TTC549 (cell line): ENCODE results near the gene GEMIN4.
"Not testable (repeated sequence)": the region's sequence is repeated elsewhere in the genome, so short reads cannot be mapped to it uniquely, and the experiment has no call there.

ENCODE experiments used
- FAIRE-seq: peaks from 2 replicates; lab custom pipeline; 2012; peaks lifted over from hg19 to GRCh38; lab: Jason Lieb, UNC

Gene GEMIN4

DNA sequence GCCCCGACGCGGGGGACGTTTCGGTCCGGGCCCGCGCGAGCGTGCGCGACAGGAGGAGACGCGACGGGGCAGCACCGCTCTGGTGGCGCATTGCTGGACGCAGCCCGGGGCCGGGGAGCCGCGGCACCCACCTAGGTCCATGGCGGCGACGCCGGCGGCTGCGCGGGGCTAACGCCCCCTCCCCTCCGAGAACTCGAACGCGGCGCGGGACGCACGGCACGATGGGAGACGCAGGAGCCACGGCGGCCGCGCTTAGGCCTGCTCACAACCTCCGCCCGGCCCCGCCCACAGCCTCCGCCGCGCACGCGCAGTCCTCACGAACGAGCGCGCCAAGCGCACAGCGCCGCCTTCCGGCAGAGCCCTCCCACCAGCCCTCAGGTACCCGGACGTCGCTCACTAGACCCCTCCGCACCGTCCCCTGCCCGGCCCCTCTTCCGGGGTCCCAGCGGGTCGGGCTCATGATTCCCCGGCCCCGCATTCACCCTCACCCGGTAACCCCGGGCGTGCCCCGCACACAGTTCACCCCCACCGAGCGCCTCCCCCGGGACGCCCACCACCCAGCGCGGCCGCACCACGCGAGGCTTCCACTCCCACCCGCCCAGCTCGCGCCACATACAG lies at the start of gene GEMIN4:
Gene GEMIN4 (minus strand): TSS at position 263 of the 618 bp plus-strand sequence. CDS start 122 bp downstream, at position 141.
- no peak for FAIRE-seq

DNA sequence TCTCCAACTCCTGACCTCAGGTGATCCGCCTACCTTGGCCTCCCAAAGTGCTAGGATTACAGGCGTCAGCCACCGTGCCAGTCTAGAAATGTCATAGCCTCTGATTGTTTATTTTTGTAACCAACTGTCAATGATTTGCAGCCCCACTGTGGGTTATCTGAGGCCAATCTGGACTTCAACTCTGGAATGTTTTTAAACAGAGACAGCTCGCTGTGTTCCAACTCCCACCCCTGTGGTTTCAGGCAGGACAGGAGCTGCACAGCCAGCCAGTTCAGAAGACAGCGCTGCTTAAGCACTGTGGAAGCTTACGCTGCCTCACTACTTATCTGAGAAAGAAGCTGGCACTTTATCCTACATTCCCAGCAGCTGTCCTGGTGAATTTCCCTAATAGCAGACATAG lies 49.6 kb upstream of the GEMIN4 start:
- no peak for FAIRE-seq

DNA sequence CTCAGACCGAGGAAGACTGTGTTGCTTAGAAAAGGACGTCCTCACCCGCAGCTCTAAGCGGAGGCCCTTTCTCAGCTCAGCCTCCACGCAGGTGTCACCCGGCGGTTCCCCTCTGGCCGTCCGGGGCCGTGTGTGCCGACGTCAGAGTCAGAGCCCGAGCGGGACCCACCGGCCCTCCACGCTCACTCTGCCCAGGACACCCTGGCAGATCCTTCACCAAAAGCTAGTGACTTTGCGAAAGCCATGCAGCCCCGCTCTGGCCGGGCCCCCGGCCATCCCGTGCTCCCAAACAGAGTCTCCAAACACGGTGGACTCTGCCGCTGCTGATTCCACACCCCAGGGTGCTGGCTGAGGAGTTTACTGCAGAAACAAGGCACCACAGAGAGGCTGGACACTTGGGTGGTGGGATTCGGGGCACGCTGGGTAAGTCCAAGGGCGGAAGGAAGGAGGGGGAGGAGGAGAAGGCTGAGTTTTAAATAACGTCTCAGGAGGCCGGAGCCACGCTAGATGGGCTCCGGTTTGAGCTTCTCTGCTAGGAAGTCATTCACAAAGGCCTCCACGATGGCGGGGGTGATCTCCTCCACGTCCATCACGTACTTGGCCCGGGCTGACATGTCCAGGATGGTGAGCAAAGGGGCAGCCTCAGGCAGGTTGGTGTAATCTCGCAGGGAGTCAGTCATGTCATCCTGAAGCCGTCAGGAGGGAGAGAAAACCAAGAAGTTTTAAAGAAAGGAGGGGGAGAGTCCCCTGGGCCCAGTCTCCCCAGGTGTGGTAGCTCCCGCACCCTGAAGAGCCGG lies 48.6 kb upstream of the GEMIN4 start:
- no peak for FAIRE-seq

DNA sequence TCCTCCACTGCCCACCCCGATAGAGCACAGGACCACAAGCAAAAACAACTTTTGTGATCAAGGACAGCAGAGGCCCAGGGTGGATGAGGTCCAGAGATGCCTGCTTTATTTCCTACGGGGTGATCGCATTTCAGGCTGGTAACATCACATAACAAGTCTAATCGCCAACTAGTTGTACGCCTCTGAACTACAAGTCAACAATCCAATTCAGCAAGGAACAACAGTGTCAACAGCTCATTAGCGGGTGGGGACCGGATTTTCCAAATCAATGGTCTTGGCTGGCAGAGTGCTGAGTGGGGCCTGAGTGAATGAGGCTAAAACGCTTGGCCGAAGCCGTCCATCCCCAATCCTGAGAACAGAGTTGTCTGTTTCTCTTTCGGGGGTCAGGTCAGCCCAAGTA lies 47.2 kb upstream of the GEMIN4 start:
- FAIRE-seq, result no peak

DNA sequence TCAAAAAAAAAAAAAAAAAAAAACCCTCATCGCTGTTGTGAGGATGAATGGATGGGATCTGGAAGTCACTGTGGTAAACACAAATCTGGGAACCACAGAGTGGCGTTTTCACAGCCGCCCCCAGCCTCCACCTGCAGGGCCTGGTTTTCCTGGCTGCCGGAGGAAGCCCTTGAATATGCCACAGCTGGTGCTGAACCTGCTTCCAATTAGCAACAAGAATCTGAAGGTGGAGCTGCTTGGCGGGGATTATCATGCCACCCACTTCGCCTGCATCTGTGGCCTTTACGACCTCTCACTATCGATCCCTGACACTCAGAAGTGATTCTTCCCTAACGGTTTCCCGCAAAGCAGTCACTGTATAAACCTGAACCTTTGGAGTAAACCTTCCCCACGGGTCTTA lies 46.2 kb upstream of the GEMIN4 start:
- FAIRE-seq, result no peak

DNA sequence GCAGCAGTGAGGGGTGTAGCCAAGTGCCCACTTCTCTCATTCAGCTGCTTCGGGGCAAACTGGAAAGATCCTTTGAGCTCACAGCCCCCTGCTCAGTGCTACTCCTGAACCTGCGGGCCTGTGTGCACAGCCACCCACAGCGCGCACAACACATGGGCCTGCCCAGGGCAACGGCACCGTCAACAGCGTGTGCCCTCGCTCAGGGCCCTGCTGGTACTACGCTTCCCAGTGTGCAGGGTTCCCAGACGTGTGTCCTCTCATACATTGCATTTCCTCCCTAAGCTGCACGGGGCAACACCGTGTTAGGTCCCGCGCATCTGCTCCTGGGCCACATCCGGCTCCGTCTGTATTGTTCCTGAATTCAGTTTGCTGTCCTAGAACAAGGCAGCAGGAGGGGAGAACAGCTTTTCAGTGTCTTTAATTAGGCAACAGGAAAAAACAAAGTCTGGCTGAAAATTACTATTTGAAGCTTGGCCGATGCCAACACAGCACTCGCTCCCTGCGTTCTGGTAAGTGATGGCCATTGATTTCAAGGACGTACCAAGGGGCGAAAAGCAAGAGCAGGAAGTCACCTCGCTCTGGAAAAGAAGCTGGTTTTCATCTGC lies 45.3 kb upstream of the GEMIN4 start:
- no peak for FAIRE-seq

DNA sequence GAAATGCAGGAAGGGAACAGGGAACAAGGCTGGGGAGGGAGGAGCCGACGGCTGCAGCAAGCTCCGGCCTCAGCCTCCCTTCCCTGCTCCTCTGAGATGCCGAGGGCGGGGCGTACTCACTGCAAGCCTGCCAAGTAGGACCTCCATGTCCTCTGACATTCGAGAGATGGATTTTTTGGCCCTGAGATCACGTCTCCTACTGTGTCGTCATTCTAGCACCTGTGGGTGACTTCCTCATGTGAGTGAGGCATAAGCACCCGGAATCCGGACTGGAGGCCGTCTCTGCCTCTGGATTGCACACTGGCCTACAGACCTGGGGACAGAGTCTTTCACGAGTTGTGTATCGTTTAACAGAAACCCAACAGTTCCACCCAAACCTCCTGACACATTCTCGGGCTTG lies 44.5 kb upstream of the GEMIN4 start:
- FAIRE-seq, result no peak

DNA sequence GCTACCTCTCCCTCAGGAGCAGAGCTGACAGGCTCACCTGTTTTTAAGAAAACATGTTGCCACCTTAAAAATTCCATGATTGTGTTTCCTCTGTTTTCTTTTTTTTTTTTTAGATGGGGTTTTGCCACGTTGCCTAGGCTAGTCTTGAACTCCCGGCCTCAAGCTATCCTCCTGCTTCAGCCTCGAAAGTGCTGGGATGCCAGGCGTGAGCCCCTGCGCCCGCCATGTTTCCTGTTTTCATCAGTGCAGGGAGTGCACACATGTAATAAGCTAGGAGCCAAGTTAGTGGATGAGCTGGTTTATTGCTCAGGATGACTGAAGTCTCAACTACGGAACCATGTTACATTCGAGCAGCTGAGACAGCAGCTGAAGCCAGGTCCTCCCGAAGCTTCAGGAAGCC lies 43.7 kb upstream of the GEMIN4 start:
- no peak for FAIRE-seq

DNA sequence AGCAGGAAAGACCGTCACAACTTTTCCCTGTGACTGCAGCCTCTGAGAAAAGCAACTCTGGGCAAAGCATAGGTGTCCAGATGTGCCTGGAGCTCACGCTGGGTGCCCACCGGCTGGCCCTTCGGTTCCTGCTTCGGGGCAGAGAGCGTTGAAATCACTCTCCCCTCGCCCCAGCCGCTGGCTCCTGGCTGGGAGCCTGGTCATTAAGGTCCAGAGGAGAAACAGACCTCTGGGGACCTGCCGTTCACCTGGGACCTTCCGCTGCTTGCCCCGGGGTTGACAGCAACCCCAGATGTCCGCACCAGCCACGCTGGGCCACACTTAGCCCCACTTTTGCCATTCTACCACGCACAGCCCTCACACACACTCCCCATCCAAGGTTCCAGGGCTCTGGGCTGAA lies 43.2 kb upstream of the GEMIN4 start:
- no peak for FAIRE-seq

DNA sequence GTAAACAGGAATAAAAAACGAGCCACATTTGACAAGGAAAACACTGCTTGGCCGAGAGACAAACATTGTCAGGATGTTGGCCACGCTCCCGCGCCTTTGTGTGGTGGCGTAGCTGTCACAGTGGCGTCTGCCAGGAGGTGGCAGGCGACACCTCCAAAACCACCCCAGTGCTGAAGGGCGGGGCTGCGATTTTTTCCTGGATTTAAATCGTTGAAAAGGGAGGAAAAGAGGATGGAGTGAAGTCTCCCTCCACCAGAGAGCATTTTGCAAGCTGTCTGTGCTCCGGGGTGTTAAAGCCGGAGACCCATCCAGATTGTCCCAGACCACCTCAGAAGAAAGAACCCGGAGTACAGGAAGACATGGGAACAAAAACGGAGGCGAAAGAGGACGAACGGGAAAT lies 42.8 kb upstream of the GEMIN4 start:
- no peak for FAIRE-seq

DNA sequence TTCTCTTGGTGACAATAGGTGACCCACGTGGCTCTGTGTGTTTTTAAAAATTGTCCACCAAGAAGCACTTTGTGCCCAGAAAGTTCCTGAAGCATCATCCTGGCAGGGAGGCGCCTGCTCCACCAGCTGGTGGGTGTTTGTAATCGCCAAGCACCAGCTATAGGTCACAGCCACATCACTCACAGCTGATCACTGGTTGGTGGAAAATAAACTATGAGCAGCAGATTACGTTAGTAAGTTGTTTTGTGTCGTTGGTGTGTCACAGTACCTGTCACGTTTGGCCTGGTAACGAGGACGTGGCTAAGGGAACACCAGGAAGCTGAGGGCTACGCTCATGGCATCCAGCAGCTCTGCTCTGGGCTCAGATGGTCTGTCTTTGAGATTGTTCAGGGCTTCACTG lies 40.2 kb upstream of the GEMIN4 start:
- no peak for FAIRE-seq

DNA sequence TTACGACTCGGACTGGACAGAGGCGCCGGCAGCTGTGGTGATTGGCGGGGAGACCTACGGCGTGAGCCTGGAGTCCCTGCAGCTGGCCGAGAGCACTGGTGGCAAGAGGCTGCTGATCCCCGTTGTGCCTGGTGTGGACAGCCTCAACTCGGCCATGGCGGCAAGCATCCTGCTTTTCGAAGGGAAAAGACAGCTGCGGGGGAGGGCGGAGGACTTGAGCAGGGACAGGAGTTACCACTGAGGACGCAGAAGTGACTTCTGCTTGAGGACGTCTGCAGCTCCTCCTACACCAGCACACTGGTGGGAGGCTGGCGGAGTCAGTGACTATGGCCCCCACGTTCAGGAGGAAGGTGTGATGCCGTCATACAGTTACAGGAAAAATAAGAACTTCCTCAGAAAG lies 39.8 kb upstream of the GEMIN4 start:
- FAIRE-seq, result no peak

DNA sequence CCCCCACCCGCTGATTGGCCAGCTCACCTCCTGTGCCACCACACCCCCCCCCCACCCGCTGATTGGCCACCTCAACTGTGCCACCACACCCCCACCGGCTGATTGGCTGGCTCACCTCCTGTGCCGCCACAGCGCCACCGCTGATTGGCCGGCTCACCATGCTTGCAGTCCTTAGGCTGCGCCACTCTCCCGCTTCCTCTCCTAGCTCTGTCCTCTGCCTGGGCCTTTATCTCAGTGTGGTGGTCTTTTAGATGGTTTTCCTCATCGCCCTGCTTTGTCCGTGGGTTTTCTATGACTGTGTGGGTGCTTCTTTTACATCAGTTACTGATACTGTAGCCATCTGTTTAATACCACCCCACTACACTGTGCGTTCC lies 38.8 kb upstream of the GEMIN4 start:
- FAIRE-seq, result not testable (repeated sequence)

DNA sequence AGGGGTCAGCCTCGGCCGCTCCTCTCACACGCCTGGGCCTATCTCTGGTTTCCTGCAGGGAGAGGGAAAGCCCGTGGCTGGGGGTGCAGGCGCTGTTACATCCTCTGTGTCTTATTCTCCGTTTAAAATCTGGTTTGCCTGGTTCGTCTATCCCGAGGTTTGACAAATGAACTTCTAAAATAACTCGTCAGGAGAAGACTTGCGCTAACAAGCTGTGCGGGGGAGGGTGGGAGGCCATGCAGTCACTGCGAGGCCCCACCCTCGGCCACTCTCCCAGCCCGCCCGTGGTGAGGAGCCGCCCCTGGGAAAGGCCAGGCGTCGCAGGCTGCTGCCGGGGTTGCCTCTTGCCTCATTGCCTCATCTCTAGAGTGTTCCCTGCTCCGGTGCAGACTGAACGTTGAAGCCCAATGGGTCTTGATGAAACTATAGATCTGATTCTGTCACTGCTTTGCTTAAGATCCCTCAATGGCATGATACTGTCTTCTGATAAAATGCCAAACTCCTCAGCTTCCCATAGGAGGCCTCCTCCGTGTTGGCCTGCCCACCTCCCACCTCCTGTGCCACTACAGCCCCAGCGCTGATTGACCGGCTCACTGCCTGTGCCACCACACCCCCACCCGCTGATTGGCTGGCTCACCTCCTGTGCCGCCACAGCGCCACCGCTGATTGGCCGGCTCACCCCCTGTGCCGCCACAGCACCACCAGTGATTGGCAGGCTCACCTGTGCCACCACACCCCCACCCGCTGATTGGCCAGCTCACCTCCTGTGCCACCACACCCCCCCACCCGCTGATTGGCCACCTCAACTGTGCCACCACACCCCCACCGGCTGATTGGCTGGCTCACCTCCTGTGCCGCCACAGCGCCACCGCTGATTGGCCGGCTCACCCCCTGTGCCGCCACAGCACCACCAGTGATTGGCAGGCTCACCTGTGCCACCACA lies 38.1 kb upstream of the GEMIN4 start:
- FAIRE-seq, result not testable (repeated sequence)

DNA sequence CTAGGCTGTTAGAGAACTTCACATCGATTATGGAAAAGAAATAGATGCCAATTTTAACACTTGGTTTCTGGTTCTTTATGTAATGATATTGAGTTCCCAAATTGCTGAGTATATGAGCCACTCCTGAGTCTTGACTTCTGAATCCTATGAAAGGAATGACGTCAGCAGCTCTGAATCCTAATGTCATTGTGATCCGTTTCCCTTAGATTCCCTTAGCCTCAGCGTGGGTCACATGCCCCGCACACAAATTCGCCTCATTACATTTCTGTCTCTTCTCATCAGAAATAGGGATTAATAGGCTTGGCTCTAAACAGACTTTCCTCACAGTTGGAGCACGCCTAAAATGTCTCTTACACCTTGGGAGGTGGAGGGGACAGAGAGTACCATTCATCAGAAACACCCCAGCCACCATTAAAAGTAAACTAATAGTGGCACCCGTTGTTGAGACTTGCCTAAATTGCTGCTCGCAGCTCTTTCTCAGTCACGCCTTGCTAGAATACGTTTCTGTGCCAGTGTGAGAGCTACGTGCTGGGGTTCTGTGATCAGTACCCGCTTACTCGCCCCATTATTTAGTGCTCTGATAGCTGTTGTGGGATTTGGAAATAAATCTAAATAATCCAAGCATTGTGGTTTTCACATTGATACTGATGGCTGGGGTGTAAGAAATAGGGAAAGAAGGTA lies 37.2 kb upstream of the GEMIN4 start:
- FAIRE-seq, result no peak

DNA sequence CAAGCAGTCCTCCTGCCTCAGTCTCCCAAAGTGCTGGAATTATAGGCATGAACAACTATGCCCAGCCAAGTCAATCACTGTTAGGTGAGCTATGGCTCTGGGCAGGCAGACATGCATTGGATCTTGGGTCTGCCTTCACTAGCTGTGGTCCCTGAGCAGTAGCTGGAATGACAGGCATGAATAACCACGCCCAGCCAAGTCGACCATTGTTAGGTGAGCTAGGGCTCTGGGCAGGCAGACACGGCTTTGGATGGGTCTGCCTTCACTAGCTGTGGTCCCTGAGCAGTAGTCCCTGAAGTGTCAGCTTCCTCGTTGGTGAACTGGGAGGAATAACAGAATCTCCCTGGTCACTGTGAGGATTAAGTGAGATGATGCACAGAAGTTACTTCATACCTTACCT lies 36.5 kb upstream of the GEMIN4 start:
- no peak for FAIRE-seq

DNA sequence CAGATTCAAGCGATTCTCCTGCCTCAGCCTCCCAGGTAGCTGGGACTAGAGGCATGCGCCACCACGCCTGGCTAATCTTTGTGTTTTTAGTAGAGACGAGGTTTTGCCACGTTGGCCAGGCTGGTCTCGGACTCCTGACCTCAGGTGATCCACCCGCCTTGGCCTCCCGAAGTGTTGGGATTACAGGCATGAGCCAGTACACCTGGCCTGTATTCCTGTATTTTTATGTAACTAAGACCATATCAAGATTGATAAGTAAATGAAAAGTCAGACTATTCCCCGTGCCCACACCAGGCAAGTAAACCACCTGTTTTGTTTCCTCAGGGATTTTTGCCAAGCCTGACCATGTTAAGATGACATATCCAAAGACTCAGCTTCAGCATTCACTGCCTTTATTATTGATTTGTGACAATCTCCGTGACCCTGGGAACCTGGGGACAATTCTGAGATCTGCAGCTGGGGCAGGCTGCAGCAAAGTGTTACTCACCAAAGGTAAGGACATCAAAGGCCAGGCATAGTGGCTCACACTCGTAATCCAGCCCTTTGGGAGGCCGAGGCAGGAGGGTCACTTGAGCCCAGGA lies 35.7 kb upstream of the GEMIN4 start:
- no peak for FAIRE-seq

DNA sequence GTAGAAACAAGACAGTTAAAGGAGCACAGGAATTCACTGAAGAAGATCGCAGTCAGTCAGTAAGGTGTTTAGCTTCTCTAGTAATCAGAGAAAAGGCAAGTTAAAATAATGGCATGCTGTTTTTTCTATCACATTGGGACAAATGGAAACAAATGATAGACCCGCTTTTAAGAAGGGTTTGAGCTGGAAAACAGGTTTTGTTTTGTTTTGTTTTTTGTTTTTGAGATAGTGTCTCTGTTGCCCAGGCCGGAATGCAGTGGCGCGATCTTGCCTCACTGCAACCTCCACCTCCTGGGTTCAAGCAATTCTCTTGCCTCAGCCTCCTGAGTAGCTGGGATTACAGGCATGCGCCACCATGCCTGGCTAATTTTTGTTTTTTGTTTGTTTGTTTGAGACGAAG lies 33.8 kb upstream of the GEMIN4 start:
- not testable (repeated sequence) for FAIRE-seq

DNA sequence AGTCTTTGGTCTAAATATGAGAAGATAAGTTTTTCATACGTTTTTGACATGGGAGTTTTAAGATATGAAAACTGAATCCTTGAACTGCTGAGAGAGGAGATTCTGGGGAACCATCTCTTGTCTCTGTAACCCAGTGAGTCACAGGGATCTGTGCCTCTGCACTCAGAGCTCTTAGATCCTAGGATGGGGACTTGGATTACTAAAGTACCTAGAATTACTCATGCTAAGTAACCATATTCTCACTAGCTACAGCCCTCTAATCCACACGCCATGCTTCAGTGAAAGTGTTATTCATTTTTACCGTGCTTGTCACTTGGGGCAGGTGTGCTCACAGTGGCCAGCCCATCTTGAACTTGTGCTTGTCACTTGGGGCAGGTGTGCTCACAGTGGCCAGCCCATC lies 32.1 kb upstream of the GEMIN4 start:
- no peak for FAIRE-seq

DNA sequence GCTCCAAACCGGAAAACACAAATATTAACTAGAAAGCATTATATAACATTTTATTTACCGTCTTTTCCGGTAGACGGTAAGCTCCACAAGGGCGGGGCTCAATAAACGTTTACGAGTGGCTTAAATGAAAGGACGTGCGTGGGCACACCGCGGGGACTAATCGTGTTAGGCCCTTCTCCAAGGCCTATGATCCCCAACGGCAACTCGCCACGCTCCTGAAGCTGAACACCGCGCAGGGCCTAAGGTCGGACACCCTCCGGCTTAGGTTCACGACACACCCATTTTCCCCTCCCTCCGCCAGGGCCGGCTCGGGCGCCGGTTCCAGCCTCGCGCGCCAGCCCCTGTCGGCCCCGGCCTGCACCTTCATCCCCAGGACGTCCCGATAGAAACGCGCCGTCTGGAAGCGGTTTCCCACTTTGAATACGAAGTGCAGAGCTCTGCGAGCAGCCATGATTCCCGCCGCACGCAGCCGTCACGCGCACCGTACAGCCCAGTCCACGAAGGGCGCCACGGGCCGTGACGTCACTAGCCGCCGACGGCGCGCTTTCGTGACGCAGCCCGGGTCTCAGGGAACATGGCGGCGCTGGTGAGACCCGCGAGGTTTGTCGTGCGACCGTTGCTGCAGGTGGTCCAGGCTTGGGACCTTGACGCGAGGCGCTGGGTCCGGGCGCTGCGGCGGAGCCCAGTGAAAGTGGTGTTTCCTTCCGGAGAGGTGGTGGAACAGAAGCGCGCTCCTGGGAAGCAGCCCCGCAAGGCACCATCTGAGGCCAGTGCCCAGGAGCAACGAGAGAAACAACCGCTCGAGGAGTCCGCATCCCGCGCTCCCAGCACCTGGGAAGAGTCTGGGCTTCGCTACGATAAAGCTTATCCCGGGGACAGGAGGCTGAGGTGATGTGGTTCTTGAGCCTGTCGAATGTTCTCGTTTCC lies 30.0 kb upstream of the GEMIN4 start, which contains the start of the genes GLOD4 and MRM3:
Gene GLOD4 (minus strand): TSS at position 476 of the 927 bp plus-strand sequence. CDS start 25 bp downstream, at position 451.
Gene MRM3 (plus strand): TSS at position 549 of the 927 bp plus-strand sequence. CDS start 26 bp downstream, at position 575.
- no peak for FAIRE-seq
